HS-27A (cell line): ENCODE results near the gene LRIT2.
"Not testable (repeated sequence)": the region's sequence is repeated elsewhere in the genome, so short reads cannot be mapped to it uniquely, and the experiment has no call there.

Source experiments
- DNase-seq: peaks from one replicate; pipeline ENCODE4 v3.0.0-alpha.2; 2012; ENCODE audit warnings: low read depth, missing footprints

Gene LRIT2

GRCh38 chr10:84180386-84180785 is 45.0 kb downstream of the LRIT2 start:
- DNase-seq, result not testable (repeated sequence)

DNA sequence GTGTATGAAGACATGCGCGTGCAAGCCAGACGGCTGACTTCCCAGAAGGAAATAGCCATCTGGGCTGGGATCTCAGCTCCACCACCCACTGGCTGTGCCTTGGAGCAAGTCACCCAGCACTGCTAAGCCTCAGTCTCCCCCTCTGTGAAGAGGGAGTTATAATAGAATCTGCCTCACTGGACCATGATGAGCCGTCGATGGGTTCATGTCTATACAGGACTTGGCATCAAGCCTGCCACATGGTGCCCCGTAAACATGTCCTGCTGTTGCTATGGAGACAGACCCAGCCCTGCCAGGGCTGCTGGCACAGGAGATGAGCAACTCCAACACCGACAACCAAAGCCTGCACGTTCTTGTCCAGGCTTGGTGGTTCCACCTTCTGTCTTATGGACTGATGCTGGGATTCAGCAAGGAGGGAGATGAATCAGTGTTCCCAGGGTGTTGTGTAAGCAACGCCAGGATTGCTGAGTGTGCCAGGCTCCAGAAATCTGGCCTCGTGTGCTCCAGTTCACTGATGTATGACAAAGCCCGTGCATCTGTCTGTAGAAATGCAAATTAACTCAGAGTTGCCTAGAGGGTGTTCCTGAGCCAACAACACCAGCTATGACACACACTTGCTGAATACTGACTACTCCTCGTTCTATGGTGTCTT is 46.2 kb downstream of the LRIT2 start:
- DNase-seq, result no peak

- DNase-seq, result no peak
Measured at GRCh38 chr10:84178160-84178609, 47.2 kb downstream of the LRIT2 start.

- no peak for DNase-seq
Measured at GRCh38 chr10:84177541-84178141, 47.7 kb downstream of the LRIT2 start.

- no peak for DNase-seq
Measured at GRCh38 chr10:84176836-84177474, 48.4 kb downstream of the LRIT2 start.

- DNase-seq, result no peak
Measured at GRCh38 chr10:84176351-84176750, 49.0 kb downstream of the LRIT2 start.

- DNase-seq, result no peak
Measured at GRCh38 chr10:84175436-84175835, 49.9 kb downstream of the LRIT2 start.

- DNase-seq, result no peak
Measured at GRCh38 chr10:84173501-84173929, 51.8 kb downstream of the LRIT2 start, which contains the start of gene GPR15LG. TSS of gene GPR15LG (plus strand) at chr10:84173801. CDS start at chr10:84173852, 51 bp downstream.

DNA sequence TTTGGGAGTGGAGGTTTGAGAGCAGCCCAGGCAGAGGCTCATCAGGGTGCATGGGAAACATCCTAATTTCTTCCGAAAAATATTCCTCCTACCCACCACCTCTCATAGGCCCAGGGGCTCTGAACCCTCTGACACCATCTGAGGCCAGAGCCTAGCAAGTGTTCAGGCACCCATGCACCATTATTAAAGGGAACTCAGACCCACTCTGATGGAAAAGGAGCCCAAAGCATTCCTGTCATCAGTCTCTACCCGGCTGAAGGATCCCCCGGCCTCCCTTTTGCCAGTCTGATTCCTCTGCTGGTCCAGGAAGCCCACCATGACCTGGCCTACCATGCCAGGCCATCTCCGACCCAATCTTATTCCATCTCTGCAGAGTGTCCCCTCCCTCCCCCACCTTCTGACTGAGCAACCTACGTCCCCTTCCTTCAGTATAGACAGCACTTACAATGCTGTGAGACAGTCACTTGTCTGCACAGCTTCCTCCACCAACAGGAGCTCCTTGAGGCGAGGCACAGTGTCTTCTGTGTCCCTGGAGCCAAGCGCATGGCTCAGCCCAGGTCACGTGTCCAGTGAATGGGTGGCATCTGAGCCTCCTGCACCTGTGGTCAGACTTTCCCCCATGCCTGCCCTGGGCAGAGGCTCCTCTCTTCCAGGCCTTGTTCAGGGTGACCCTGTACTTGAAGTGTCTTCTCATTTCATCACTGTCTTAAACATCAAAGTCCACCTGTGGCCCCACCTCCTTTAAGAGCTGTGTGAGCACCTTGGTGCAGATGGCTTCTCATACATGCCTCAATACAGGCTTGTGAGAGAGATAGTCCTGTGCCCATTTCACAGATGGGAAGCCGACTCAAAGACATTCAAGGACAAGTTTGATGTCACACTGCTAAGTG is 52.6 kb downstream of the LRIT2 start:
- DNase-seq, result no peak

DNA sequence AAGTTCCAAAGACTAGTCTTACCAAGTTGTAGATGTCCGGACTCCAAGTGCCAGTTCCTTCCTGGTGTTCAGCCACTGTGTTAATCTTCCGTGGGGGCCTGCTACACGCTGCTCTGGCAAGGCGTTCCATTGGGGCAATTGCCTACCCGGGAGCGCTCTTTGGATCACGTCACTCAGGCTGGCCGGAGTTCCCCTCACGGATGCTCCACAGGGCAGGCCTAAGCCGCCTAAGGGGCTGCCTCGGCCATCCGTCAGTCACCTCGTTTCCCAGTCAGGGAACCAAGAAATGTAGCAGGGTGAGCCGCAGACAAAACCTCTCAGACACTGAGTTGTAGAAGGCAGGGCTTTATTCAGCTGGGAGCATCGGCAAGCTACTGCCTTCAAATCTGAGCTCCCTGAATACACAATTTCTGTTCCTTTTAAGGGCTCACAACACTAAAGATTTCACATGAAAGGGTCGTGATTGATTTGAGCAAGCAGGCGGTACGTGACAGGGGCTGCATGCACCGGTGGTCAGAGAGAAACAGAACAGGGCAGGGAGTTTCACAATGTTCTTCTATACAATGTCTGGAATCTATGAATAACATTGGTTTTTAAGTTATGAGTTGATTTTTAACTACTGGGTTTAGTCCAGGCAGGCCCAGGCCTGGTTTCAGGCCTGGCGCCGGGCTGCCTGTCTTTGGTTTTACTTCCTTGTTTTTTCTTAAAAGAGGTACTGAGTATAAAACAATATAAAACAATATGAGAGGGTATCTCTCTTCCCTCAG is 53.5 kb downstream of the LRIT2 start:
- not testable (repeated sequence) for DNase-seq

DNA sequence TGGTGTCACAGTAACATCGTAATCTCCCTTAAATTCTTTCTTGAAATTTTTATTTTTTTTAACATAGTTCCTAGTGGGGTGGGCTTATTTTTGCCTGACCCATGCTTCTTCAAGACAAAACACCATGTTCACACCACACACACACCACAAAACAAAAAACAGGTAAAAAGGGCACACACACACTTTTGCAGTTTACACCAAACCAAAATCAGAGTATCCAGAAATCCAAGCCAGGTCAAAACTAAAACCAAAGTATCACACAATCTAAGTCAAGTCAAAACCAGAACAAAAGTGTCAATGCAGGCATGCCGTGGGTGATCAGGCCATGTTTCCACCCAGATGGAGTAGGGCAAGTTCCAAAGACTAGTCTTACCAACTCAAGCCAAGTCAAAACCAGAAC is 54.1 kb downstream of the LRIT2 start:
- not testable (repeated sequence) for DNase-seq
